HG03469 (cell line): Measurements from ENCODE around the gene PIGM.

Experiments
- ATAC-seq: cut with Tn5 transposase; IDR thresholded peaks from one replicate; pipeline ENCODE4 v1.9.1; 2021; ENCODE audit warnings: mild to moderate bottlenecking, moderate library complexity, moderate number of reproducible peaks; ENCODE audit not compliant: unreplicated experiment

The PIGM gene

GRCh38 chr1:160024195-160024905 is 7.4 kb downstream of the PIGM start:
- ATAC-seq, result no peak

DNA sequence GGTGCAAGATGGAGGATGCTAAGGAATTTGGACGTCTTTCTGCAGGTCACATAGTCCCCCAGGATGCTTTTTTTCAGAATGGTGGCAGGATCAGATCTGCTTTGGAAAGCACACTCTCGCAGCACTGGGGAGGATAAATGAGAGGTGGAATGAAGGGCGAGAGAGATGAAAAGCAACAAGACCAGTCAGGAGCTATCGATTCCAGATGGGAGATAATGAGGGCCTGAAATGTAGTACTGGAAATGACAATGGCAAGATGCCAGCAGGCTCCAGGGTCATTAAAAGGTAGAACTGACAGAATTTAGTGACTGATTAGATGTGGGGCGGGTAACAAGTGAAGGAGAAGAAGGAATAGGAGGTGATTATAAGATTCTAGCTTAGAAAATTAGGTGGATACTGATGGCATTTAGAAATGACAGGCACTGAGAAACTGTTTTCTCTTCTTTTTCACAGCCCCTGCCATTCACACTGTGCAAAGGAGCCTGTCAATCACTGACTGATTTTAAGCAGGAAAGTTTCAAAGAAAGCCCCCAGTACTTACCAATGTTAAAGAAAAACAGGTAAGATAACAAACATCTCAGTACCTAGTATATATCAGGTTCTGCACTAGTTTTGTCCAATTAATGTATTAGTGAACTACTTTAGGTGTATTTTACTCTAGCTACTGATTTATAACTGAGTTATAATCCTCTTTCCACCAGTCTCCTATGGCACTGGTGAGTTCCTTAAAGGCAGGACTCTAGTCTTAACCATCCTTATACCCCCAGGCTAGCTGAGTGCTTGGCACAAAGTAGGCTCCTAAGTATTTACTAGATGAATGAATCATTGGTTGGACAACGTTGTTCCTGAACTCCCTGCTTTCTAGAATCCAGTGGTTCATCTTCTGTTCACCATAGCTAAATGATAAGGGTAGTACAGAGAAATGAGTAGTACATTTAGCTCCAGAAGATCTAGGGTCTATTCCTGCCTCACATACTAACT is 9.2 kb downstream of the PIGM start:
- ATAC-seq, result no peak

GRCh38 chr1:160021376-160022074 is 10.3 kb downstream of the PIGM start:
- ATAC-seq, result no peak

GRCh38 chr1:160020196-160020595 is 11.6 kb downstream of the PIGM start:
- ATAC-seq, result no peak

GRCh38 chr1:160018900-160019299 is 12.9 kb downstream of the PIGM start:
- ATAC-seq, result no peak

DNA sequence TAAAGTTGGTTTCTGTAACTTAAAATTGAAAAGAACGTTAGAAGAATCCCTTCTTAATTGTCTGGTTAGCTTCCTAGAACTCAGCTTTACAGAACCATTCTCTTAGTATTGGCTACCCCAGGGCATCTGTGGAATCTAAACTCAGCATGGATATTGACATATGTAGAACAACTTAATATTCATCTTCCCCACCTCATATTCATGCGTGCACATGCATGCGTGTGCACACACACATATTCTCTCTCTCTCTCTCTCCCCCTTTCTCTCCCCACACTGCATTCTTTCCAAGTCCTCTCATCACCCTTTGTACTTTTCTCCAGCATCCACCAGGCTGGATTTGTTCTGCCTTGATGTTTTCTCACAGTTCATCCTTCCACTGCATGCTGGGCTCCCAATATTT is 13.4 kb downstream of the PIGM start:
- ATAC-seq, result no peak

- ATAC-seq, result no peak
Measured at GRCh38 chr1:160017592-160017991, 14.2 kb downstream of the PIGM start.

- no peak for ATAC-seq
Measured at GRCh38 chr1:160011781-160012180, 20.0 kb downstream of the PIGM start.

- no peak for ATAC-seq
Measured at GRCh38 chr1:160009801-160010200, 22.0 kb downstream of the PIGM start.

- no peak for ATAC-seq
Measured at GRCh38 chr1:160009081-160009480, 22.7 kb downstream of the PIGM start.

- ATAC-seq, result no peak
Measured at GRCh38 chr1:160007577-160008200, 24.1 kb downstream of the PIGM start.

- no peak for ATAC-seq
Measured at GRCh38 chr1:160006312-160006940, 25.4 kb downstream of the PIGM start.

GRCh38 chr1:160005070-160005469 is 26.7 kb downstream of the PIGM start:
- no peak for ATAC-seq

DNA sequence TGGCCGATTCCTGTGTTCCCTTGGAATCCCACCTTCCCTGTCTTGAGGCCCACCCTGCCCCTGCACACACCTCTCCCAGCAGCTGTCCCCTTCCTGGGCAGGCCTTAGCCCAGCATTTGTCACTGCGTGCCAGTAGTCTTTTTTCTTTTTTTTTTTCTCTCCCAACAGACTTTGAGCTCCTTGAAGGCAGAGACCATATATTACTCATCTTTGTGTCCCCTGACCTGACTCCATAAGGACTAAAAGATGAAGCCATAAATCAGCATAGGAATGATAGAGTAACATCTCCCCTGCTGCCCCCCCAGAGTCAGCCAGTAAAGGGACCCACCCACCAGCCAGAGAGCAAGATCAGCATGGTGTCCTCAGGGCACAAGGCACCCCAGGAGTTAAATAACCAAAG is 27.4 kb downstream of the PIGM start:
- ATAC-seq, result no peak

GRCh38 chr1:160004001-160004400 is 27.8 kb downstream of the PIGM start:
- no peak for ATAC-seq

- ATAC-seq, result no peak
Measured at GRCh38 chr1:160001440-160001839, 30.4 kb downstream of the PIGM start.

DNA sequence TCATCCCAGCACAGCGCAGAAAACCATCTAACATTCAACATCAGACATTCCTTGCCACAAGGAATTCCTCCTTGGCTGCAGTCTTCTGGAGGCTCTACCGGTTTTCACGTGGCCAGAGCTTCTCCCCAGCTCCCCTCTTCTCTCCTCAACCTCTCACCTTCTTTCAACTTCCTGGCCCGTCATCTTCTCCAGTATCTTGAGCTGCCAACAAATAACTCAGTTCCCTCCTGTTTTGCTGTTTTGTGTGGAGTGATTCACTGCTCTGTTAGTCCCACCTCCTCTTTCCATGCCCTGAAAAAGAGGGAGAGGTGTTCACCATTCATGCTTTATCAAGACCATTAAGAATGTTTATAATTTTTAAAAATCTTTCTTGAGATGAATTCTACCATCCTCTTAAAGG is 32.6 kb downstream of the PIGM start:
- ATAC-seq, result no peak

DNA sequence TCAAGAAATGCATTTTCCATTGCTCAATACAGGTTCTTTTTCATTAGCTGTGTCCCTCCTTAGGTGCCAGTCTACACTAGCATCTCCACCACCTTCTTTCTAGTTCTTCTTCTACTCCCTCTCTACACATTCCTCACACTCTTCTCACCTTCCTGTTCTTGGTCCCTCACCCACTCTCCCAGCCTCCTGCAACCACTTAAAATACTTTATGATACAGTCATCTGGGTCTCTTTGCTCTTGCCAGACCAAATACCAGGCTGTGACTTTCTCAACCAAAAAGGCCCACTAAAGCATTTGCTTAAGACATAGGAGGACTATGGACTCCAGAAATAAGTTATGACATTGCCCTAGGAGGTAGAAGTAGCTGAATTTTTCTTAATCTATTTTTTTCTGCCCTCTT is 35.1 kb downstream of the PIGM start:
- no peak for ATAC-seq

- no peak for ATAC-seq
Measured at GRCh38 chr1:159994896-159995295, 36.9 kb downstream of the PIGM start.

GRCh38 chr1:159993911-159994310 is 37.9 kb downstream of the PIGM start:
- ATAC-seq, result no peak
